HCT116 (cell line): ENCODE measurements around the gene PRSS27. TPM values are rescaled to one million over a fixed set of nuclear protein-coding genes. Genes with fewer than 3 reads are reported as not detected.

ENCODE experiments used
- ATAC-seq: fragments of 200-7000 bp; cut with Tn5 transposase; 2 replicates; pipeline ENCODE4 v1.9.1; 2020; ENCODE audit warnings: mild to moderate bottlenecking, moderate library complexity
- BruUV-seq: library from RNA; stranded (reverse); fragments of 400-500 nt; replicated peaks from 2 replicates; lab custom pipeline; 2021; lab: Mats Ljungman, UMichigan
- CTCF ChIA-PET: fragments of 300-600 bp; sonication (Branson Sonifier 250); formaldehyde crosslinking; loops from one replicate; lab custom pipeline; 2021; ENCODE audit warnings: antibody characterized with exemption; lab: Charles Lee
- POLR2A ChIA-PET: fragments of 300-600, 350-600 bp; sonication (Branson Sonifier 250); formaldehyde crosslinking; loops from one replicate; lab custom pipeline; 2021; ENCODE audit warnings: antibody characterized with exemption; lab: Charles Lee
- RAD21 ChIA-PET, 2 experiments: fragments of 300-600 bp; sonication (Branson Sonifier 250); formaldehyde crosslinking; loops; one replicate each; lab custom pipeline; 2023; ENCODE audit warnings: low total read pairs in 2 of 2; ENCODE audit not compliant: uncharacterized antibody in 2 of 2, unreplicated experiment in 2 of 2, low non-redundant PET in 1 of 2; lab: Charles Lee
- DNase-seq: peaks from one replicate; pipeline ENCODE4 v3.0.0-alpha.2; 2010; ENCODE audit warnings: low read depth, low spot score
- H2AFZ ChIP-seq: fragments of 200-600 bp; shearing (Covaris generic), sonication (generic); 2 replicates; pipeline ENCODE4 v1.6.1; 2017; ENCODE audit warnings: low read depth, mixed run types, mixed read lengths, antibody characterized with exemption, low read length; ENCODE audit not compliant: poor library complexity, severe bottlenecking
- H3K27ac ChIP-seq: 2 replicates; pipeline ENCODE4 v1.5.1; 2012; ENCODE audit warnings: low read depth, low read length
- H3K27me3 ChIP-seq: fragments of 200-600 bp; sonication (generic); 2 replicates; pipeline ENCODE4 v1.6.1; 2016; ENCODE audit warnings: mixed run types, low read length, mixed read lengths; ENCODE audit not compliant: insufficient read depth
- H3K36me3 ChIP-seq, 2 experiments: fragments of 200-500 bp in 1 of 2; fragments of 200-600 bp in 1 of 2; sonication (Bioruptor generic) in 1 of 2; sonication (generic) in 1 of 2; 2 replicates each; pipeline versions ENCODE4 v1.5.1 to v1.6.1; 2014 to 2016; ENCODE audit warnings: low read length in 2 of 2, inconsistent platforms in 1 of 2, mixed read lengths in 1 of 2, mixed run types in 1 of 2; ENCODE audit not compliant: insufficient read depth in 2 of 2, control insufficient read depth in 1 of 2
- H3K4me1 ChIP-seq, 2 experiments: fragments of 200-600 bp in 1 of 2; sonication (generic) in 1 of 2; 2 replicates each; pipeline versions ENCODE4 v1.5.1 to v1.6.1; 2012 to 2017; ENCODE audit warnings: low read length in 2 of 2, inconsistent platforms in 1 of 2, mild to moderate bottlenecking in 1 of 2, mixed read lengths in 1 of 2, mixed run types in 1 of 2, moderate library complexity in 1 of 2; ENCODE audit not compliant: insufficient read depth in 2 of 2, control insufficient read depth in 1 of 2
- H3K4me2 ChIP-seq: fragments of 200-600 bp; sonication (generic); 2 replicates; pipeline ENCODE4 v1.6.1; 2017; ENCODE audit warnings: mixed run types, low read length, mixed read lengths
- H3K4me3 ChIP-seq, 2 experiments: fragments of 200-600 bp in 1 of 2; sonication (generic) in 1 of 2; replicated peaks in 1 of 2; 2 replicates each; pipeline ENCODE4 v1.5.1; 2011 to 2016; ENCODE audit warnings: low read length in 2 of 2, control low read depth in 1 of 2, low read depth in 1 of 2, mild to moderate bottlenecking in 1 of 2, mixed read lengths in 1 of 2, mixed run types in 1 of 2
- H3K79me2 ChIP-seq: fragments of 200-600 bp; sonication (generic); 2 replicates; pipeline ENCODE4 v1.6.1; 2017; ENCODE audit warnings: mild to moderate bottlenecking, mixed run types, low read length, moderate library complexity, mixed read lengths; ENCODE audit not compliant: insufficient read depth
- H3K9ac ChIP-seq: fragments of 200-600 bp; sonication (generic); 2 replicates; pipeline ENCODE4 v1.6.1; 2016; ENCODE audit warnings: low read length, mixed read lengths
- H3K9me2 ChIP-seq: fragments of 200-600 bp; sonication (generic), shearing (Covaris generic); 2 replicates; pipeline ENCODE4 v1.6.1; 2017; ENCODE audit warnings: mixed run types, mild to moderate bottlenecking, moderate library complexity; ENCODE audit not compliant: insufficient read depth
- H3K9me3 ChIP-seq, 2 experiments: fragments of 200-500 bp in 1 of 2; fragments of 200-600 bp in 1 of 2; sonication (Bioruptor generic) in 1 of 2; sonication (generic) in 1 of 2; 2 replicates each; pipeline ENCODE4 v1.6.1; 2014 to 2017; ENCODE audit warnings: low read length in 2 of 2, mixed read lengths in 2 of 2, inconsistent platforms in 1 of 2, low read depth in 1 of 2, mild to moderate bottlenecking in 1 of 2, mixed run types in 1 of 2, moderate library complexity in 1 of 2; ENCODE audit not compliant: control insufficient read depth in 1 of 2, insufficient read depth in 1 of 2
- H4K20me1 ChIP-seq: fragments of 200-600 bp; sonication (generic), shearing (Covaris generic); 2 replicates; pipeline ENCODE4 v1.6.1; 2017; ENCODE audit warnings: mixed run types, mild to moderate bottlenecking, moderate library complexity; ENCODE audit not compliant: insufficient read depth
- CBX3 ChIP-seq: IDR thresholded peaks from 2 replicates; pipeline ENCODE4 v1.6.1; 2012; ENCODE audit warnings: low read depth
- EGR1 ChIP-seq: IDR thresholded peaks from 2 replicates; pipeline ENCODE4 v1.6.1; 2012; ENCODE audit warnings: low read depth
- ELF1 ChIP-seq: IDR thresholded peaks from 2 replicates; pipeline ENCODE4 v1.6.1; 2012; ENCODE audit warnings: low read depth, borderline replicate concordance
- EZH2 ChIP-seq: fragments of 200-600 bp; sonication (generic); IDR thresholded peaks from 2 replicates; pipeline ENCODE4 v1.6.1; 2017; ENCODE audit warnings: antibody characterized with exemption, mixed run types
- FOSL1 ChIP-seq: IDR thresholded peaks from 2 replicates; pipeline ENCODE4 v1.6.1; 2012; ENCODE audit warnings: low read depth
- POLR2A ChIP-seq: IDR thresholded peaks from 2 replicates; pipeline ENCODE4 v1.7.0; 2011; ENCODE audit warnings: borderline replicate concordance; ENCODE audit not compliant: insufficient read depth, insufficient read length; ENCODE audit errors: extremely low read depth
- SP1 ChIP-seq: IDR thresholded peaks from 2 replicates; pipeline ENCODE4 v1.6.1; 2012; ENCODE audit warnings: low read depth
- SRF ChIP-seq: IDR thresholded peaks from 2 replicates; pipeline ENCODE4 v1.6.1; 2012; ENCODE audit warnings: low read depth
- YY1 ChIP-seq: IDR thresholded peaks from 2 replicates; pipeline ENCODE4 v1.6.1; 2011; ENCODE audit warnings: low read length, low read depth, moderate library complexity, mild to moderate bottlenecking; ENCODE audit not compliant: insufficient replicate concordance; ENCODE audit errors: extremely low read depth
- ZFX ChIP-seq: fragments of 450-650 bp; IDR thresholded peaks from 2 replicates; pipeline ENCODE4 v1.6.1; 2017
- intact Hi-C: fragments of 100-400 bp; cut with micrococcal nuclease; formaldehyde crosslinking; loops from 2 replicates; pipeline ENCODE4 v1.10.0; 2022
- total RNA-seq: library from RNA; stranded (reverse); gene quantifications from one replicate; pipeline ENCODE4 v1.2.1, GENCODE V29; 2021; ENCODE audit not compliant: unreplicated experiment
- TF ChIP-seq, protein P1 (sequence below): IDR thresholded peaks from 2 replicates; pipeline ENCODE4 v1.6.1; 2012
- TF ChIP-seq, protein P2 (sequence below): IDR thresholded peaks from 2 replicates; pipeline ENCODE4 v1.6.1; 2012; ENCODE audit warnings: low read depth
- TF ChIP-seq, protein P3 (sequence below): IDR thresholded peaks from 2 replicates; pipeline ENCODE4 v1.6.1; 2011; ENCODE audit warnings: mild to moderate bottlenecking, low read length, moderate library complexity; ENCODE audit not compliant: insufficient replicate concordance; ENCODE audit errors: extremely low read depth

Gene PRSS27
- total RNA-seq, 1 experiment from 2014 or later, result 3.3 TPM

DNA sequence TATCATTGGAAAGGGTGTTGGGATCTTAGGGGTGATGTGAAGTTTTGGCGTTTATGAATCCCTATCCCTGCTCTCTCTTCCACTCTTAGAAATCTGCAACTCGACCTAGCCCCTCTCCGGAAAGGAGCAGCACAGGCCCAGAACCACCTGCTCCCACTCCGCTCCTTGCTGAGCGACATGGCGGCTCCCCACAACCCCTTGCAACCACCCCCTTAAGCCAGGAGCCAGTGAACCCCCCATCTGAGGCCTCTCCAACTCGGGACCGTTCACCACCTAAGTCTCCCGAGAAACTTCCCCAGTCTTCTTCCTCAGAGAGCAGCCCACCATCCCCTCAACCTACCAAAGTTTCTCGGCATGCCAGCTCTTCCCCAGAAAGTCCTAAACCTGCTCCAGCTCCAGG is 41.4 kb upstream of the PRSS27 start:
- no peak for ATAC-seq
- Histone ChIP-seq H3K27ac (no peak overlapping the region), H3K9me3 (no peaks in the 10 kb centered on the region), H3K27me3 (no peaks in the 10 kb centered on the region), H3K4me2 (no peak overlapping the region), H3K9me2 (no peaks in the 10 kb centered on the region), H2AFZ (no peak overlapping the region), H3K4me3 (no peak overlapping the region), H3K79me2 (peaks cover 100% of the 10 kb centered on the region), H3K4me1 (no peaks in the 10 kb centered on the region), H3K36me3 (peaks cover 83 to 99% of the 10 kb centered on the region in 2 experiments), H4K20me1 (peaks cover 37% of the 10 kb centered on the region; the same call in 1 of the 2 replicates), H3K9ac (no peak overlapping the region)
- ChIA-PET RAD21 (no interaction called here), POLR2A (no interaction called here), CTCF (no interaction called here)
- TF ChIP-seq ZFX, result no peak
- TF ChIP-seq EGR1, result no peak
- TF ChIP-seq FOSL1, result no peak
- TF ChIP-seq ELF1, result no peak
- TF ChIP-seq, protein P1, sequence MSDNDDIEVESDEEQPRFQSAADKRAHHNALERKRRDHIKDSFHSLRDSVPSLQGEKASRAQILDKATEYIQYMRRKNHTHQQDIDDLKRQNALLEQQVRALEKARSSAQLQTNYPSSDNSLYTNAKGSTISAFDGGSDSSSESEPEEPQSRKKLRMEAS, result no peak
- TF ChIP-seq, protein P2, sequence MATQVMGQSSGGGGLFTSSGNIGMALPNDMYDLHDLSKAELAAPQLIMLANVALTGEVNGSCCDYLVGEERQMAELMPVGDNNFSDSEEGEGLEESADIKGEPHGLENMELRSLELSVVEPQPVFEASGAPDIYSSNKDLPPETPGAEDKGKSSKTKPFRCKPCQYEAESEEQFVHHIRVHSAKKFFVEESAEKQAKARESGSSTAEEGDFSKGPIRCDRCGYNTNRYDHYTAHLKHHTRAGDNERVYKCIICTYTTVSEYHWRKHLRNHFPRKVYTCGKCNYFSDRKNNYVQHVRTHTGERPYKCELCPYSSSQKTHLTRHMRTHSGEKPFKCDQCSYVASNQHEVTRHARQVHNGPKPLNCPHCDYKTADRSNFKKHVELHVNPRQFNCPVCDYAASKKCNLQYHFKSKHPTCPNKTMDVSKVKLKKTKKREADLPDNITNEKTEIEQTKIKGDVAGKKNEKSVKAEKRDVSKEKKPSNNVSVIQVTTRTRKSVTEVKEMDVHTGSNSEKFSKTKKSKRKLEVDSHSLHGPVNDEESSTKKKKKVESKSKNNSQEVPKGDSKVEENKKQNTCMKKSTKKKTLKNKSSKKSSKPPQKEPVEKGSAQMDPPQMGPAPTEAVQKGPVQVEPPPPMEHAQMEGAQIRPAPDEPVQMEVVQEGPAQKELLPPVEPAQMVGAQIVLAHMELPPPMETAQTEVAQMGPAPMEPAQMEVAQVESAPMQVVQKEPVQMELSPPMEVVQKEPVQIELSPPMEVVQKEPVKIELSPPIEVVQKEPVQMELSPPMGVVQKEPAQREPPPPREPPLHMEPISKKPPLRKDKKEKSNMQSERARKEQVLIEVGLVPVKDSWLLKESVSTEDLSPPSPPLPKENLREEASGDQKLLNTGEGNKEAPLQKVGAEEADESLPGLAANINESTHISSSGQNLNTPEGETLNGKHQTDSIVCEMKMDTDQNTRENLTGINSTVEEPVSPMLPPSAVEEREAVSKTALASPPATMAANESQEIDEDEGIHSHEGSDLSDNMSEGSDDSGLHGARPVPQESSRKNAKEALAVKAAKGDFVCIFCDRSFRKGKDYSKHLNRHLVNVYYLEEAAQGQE, result no peak
- TF ChIP-seq, protein P3, sequence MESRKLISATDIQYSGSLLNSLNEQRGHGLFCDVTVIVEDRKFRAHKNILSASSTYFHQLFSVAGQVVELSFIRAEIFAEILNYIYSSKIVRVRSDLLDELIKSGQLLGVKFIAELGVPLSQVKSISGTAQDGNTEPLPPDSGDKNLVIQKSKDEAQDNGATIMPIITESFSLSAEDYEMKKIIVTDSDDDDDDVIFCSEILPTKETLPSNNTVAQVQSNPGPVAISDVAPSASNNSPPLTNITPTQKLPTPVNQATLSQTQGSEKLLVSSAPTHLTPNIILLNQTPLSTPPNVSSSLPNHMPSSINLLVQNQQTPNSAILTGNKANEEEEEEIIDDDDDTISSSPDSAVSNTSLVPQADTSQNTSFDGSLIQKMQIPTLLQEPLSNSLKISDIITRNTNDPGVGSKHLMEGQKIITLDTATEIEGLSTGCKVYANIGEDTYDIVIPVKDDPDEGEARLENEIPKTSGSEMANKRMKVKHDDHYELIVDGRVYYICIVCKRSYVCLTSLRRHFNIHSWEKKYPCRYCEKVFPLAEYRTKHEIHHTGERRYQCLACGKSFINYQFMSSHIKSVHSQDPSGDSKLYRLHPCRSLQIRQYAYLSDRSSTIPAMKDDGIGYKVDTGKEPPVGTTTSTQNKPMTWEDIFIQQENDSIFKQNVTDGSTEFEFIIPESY, result no peak
- TF ChIP-seq SRF, result no peak
- no peak for TF ChIP-seq POLR2A
- no peak for TF ChIP-seq SP1
- TF ChIP-seq EZH2, result no peak
- no peak for TF ChIP-seq YY1
- no peak for TF ChIP-seq CBX3
- no TSS peak for BruUV-seq
- intact Hi-C loops, result no loop called here
- DNase-seq, result no peak
